HCT116 (cell line): ENCODE data around the gene GRK2. TPM values are rescaled to one million over a fixed set of nuclear protein-coding genes. Genes with fewer than 3 reads are reported as not detected.
A peak's percentile ranks its signal among the peaks of the same experiment; 100 is the strongest.

Source experiments
- ATAC-seq: fragments of 200-7000 bp; cut with Tn5 transposase; 2 replicates; pipeline ENCODE4 v1.9.1; 2020; ENCODE audit warnings: mild to moderate bottlenecking, moderate library complexity
- BruUV-seq: library from RNA; stranded (reverse); fragments of 400-500 nt; replicated peaks from 2 replicates; lab custom pipeline; 2021; lab: Mats Ljungman, UMichigan
- CTCF ChIA-PET: fragments of 300-600 bp; sonication (Branson Sonifier 250); formaldehyde crosslinking; loops from one replicate; lab custom pipeline; 2021; ENCODE audit warnings: antibody characterized with exemption; lab: Charles Lee
- POLR2A ChIA-PET: fragments of 300-600, 350-600 bp; sonication (Branson Sonifier 250); formaldehyde crosslinking; loops from one replicate; lab custom pipeline; 2021; ENCODE audit warnings: antibody characterized with exemption; lab: Charles Lee
- RAD21 ChIA-PET, 2 experiments: fragments of 300-600 bp; sonication (Branson Sonifier 250); formaldehyde crosslinking; loops; one replicate each; lab custom pipeline; 2023; ENCODE audit warnings: low total read pairs in 2 of 2; ENCODE audit not compliant: uncharacterized antibody in 2 of 2, unreplicated experiment in 2 of 2, low non-redundant PET in 1 of 2; lab: Charles Lee
- DNase-seq: peaks from one replicate; pipeline ENCODE4 v3.0.0-alpha.2; 2010; ENCODE audit warnings: low read depth, low spot score
- H2AFZ ChIP-seq: fragments of 200-600 bp; shearing (Covaris generic), sonication (generic); 2 replicates; pipeline ENCODE4 v1.6.1; 2017; ENCODE audit warnings: low read depth, mixed run types, mixed read lengths, antibody characterized with exemption, low read length; ENCODE audit not compliant: poor library complexity, severe bottlenecking
- H3K27ac ChIP-seq: 2 replicates; pipeline ENCODE4 v1.5.1; 2012; ENCODE audit warnings: low read depth, low read length
- H3K27me3 ChIP-seq: fragments of 200-600 bp; sonication (generic); 2 replicates; pipeline ENCODE4 v1.6.1; 2016; ENCODE audit warnings: mixed run types, low read length, mixed read lengths; ENCODE audit not compliant: insufficient read depth
- H3K36me3 ChIP-seq, 2 experiments: fragments of 200-500 bp in 1 of 2; fragments of 200-600 bp in 1 of 2; sonication (Bioruptor generic) in 1 of 2; sonication (generic) in 1 of 2; 2 replicates each; pipeline versions ENCODE4 v1.5.1 to v1.6.1; 2014 to 2016; ENCODE audit warnings: low read length in 2 of 2, inconsistent platforms in 1 of 2, mixed read lengths in 1 of 2, mixed run types in 1 of 2; ENCODE audit not compliant: insufficient read depth in 2 of 2, control insufficient read depth in 1 of 2
- H3K4me1 ChIP-seq, 2 experiments: fragments of 200-600 bp in 1 of 2; sonication (generic) in 1 of 2; 2 replicates each; pipeline versions ENCODE4 v1.5.1 to v1.6.1; 2012 to 2017; ENCODE audit warnings: low read length in 2 of 2, inconsistent platforms in 1 of 2, mild to moderate bottlenecking in 1 of 2, mixed read lengths in 1 of 2, mixed run types in 1 of 2, moderate library complexity in 1 of 2; ENCODE audit not compliant: insufficient read depth in 2 of 2, control insufficient read depth in 1 of 2
- H3K4me2 ChIP-seq: fragments of 200-600 bp; sonication (generic); 2 replicates; pipeline ENCODE4 v1.6.1; 2017; ENCODE audit warnings: mixed run types, low read length, mixed read lengths
- H3K4me3 ChIP-seq, 2 experiments: fragments of 200-600 bp in 1 of 2; sonication (generic) in 1 of 2; replicated peaks in 1 of 2; 2 replicates each; pipeline ENCODE4 v1.5.1; 2011 to 2016; ENCODE audit warnings: low read length in 2 of 2, control low read depth in 1 of 2, low read depth in 1 of 2, mild to moderate bottlenecking in 1 of 2, mixed read lengths in 1 of 2, mixed run types in 1 of 2
- H3K79me2 ChIP-seq: fragments of 200-600 bp; sonication (generic); 2 replicates; pipeline ENCODE4 v1.6.1; 2017; ENCODE audit warnings: mild to moderate bottlenecking, mixed run types, low read length, moderate library complexity, mixed read lengths; ENCODE audit not compliant: insufficient read depth
- H3K9ac ChIP-seq: fragments of 200-600 bp; sonication (generic); 2 replicates; pipeline ENCODE4 v1.6.1; 2016; ENCODE audit warnings: low read length, mixed read lengths
- H3K9me2 ChIP-seq: fragments of 200-600 bp; sonication (generic), shearing (Covaris generic); 2 replicates; pipeline ENCODE4 v1.6.1; 2017; ENCODE audit warnings: mixed run types, mild to moderate bottlenecking, moderate library complexity; ENCODE audit not compliant: insufficient read depth
- H3K9me3 ChIP-seq, 2 experiments: fragments of 200-500 bp in 1 of 2; fragments of 200-600 bp in 1 of 2; sonication (Bioruptor generic) in 1 of 2; sonication (generic) in 1 of 2; 2 replicates each; pipeline ENCODE4 v1.6.1; 2014 to 2017; ENCODE audit warnings: low read length in 2 of 2, mixed read lengths in 2 of 2, inconsistent platforms in 1 of 2, low read depth in 1 of 2, mild to moderate bottlenecking in 1 of 2, mixed run types in 1 of 2, moderate library complexity in 1 of 2; ENCODE audit not compliant: control insufficient read depth in 1 of 2, insufficient read depth in 1 of 2
- H4K20me1 ChIP-seq: fragments of 200-600 bp; sonication (generic), shearing (Covaris generic); 2 replicates; pipeline ENCODE4 v1.6.1; 2017; ENCODE audit warnings: mixed run types, mild to moderate bottlenecking, moderate library complexity; ENCODE audit not compliant: insufficient read depth
- ELF1 ChIP-seq: IDR thresholded peaks from 2 replicates; pipeline ENCODE4 v1.6.1; 2012; ENCODE audit warnings: low read depth, borderline replicate concordance
- POLR2AphosphoS5 ChIP-seq: IDR thresholded peaks from 2 replicates; pipeline ENCODE4 v1.6.1; 2011; ENCODE audit warnings: mild to moderate bottlenecking, low read depth, low read length, moderate library complexity
- RAD21 ChIP-seq: IDR thresholded peaks from 2 replicates; pipeline ENCODE4 v1.6.1; 2012; ENCODE audit warnings: low read depth, mild to moderate bottlenecking
- YY1 ChIP-seq: IDR thresholded peaks from 2 replicates; pipeline ENCODE4 v1.6.1; 2011; ENCODE audit warnings: low read length, low read depth, moderate library complexity, mild to moderate bottlenecking; ENCODE audit not compliant: insufficient replicate concordance; ENCODE audit errors: extremely low read depth
- intact Hi-C: fragments of 100-400 bp; cut with micrococcal nuclease; formaldehyde crosslinking; loops from 2 replicates; pipeline ENCODE4 v1.10.0; 2022
- total RNA-seq: library from RNA; stranded (reverse); gene quantifications from one replicate; pipeline ENCODE4 v1.2.1, GENCODE V29; 2021; ENCODE audit not compliant: unreplicated experiment
- TF ChIP-seq, protein P1 (sequence below): IDR thresholded peaks from 2 replicates; pipeline ENCODE4 v1.6.1; 2012
- TF ChIP-seq, protein P2 (sequence below), 3 experiments: fragments of 200-600 bp in 1 of 3; sonication (generic) in 1 of 3; IDR thresholded peaks in 2 of 3; conservative IDR thresholded peaks in 1 of 3; 2 replicates each; pipeline ENCODE4 v1.5.1; 2012 to 2017; ENCODE audit warnings: low read depth in 2 of 3, low read length in 2 of 3, antibody characterized with exemption in 1 of 3, borderline replicate concordance in 1 of 3, control low read depth in 1 of 3, mild to moderate bottlenecking in 1 of 3, mixed read lengths in 1 of 3, mixed run types in 1 of 3, moderate library complexity in 1 of 3; ENCODE audit not compliant: insufficient read depth in 1 of 3

Gene GRK2
- total RNA-seq, 1 experiment from 2014 or later = 83.0 TPM

DNA sequence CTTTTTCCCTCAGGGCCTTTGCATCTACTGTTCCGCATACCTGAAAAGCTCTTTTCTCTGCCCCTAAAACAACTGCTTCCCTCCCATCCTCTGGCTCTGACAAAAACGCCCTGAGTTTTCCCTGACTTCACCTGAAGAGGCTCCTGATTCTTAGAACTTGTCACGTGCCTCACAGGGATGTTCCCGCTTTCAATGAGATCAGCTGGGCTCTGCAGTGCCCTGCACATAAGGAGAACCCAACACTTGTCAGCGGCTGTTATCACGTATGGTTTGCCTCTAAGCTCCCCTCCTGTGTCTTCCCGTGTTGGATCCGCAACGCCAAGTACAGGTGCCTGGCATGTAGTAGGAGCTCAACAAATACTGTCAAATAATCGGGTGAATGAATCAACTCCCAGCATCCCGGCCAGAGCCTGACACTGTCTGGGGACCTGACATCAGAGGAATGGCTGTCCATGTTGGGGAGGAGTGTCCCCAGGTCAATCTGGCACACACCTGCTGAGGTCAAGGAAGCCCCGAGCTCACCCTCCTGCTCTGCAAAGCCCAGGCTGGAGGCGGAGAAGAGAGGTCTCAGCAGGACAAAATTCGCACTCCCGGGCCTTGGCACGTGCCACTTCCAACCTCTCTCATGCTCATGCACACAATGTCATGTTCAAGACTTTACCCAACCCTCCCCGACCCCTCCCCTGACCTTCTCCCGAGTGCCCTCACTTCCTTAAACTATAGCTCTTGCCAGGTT lies 4.2 kb upstream of the GRK2 start:
- ATAC-seq = peak; percentile 2
- TF ChIP-seq, protein P1, sequence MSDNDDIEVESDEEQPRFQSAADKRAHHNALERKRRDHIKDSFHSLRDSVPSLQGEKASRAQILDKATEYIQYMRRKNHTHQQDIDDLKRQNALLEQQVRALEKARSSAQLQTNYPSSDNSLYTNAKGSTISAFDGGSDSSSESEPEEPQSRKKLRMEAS = peak; percentile 54; the same call in 1 of the 2 replicates
- no peak for TF ChIP-seq POLR2AphosphoS5
- CTCF ChIA-PET = interaction anchor here (0.7 to 4.2 kb wide), 18 partner anchors 8 to 210 kb away, joined by 3 to 60 read pairs (median 4); no protein-coding TSS in a partner anchor
- no peaks in the 10 kb centered on the region for H4K20me1 ChIP-seq
- H3K27ac ChIP-seq = no peak overlapping the region
- H3K4me3 ChIP-seq = no peak overlapping the region
- intact Hi-C loops = loop anchor here (1.0 to 2.0 kb wide), 2 partner anchors 55 to 121 kb away; no protein-coding TSS in a partner anchor
- H3K9me3 ChIP-seq = no peaks in the 10 kb centered on the region
- RAD21 ChIA-PET = interaction anchor here (0.6 to 1.6 kb wide), 4 partner anchors 55 to 120 kb away, joined by 3 to 11 read pairs (median 4); no protein-coding TSS in a partner anchor
- peaks cover 6% of the 10 kb centered on the region for H3K79me2 ChIP-seq
- no peaks in the 10 kb centered on the region for H3K27me3 ChIP-seq
- POLR2A ChIA-PET = interaction anchor here (0.6 to 1.9 kb wide), 4 partner anchors 22 to 113 kb away, joined by 3 to 7 read pairs (median 4); no protein-coding TSS in a partner anchor
- H3K36me3 ChIP-seq = no peaks in the 10 kb centered on the region
- peaks cover 9 to 36% of the 10 kb centered on the region in 2 experiments; a peak in 3 of 4 replicates for H3K4me1 ChIP-seq
- DNase-seq = no peak
- no TSS peak for BruUV-seq
- peak overlapping the region; percentile 58 for H3K4me2 ChIP-seq
- no peaks in the 10 kb centered on the region for H3K9me2 ChIP-seq
- H3K9ac ChIP-seq = no peak overlapping the region
- H2AFZ ChIP-seq = no peak overlapping the region

DNA sequence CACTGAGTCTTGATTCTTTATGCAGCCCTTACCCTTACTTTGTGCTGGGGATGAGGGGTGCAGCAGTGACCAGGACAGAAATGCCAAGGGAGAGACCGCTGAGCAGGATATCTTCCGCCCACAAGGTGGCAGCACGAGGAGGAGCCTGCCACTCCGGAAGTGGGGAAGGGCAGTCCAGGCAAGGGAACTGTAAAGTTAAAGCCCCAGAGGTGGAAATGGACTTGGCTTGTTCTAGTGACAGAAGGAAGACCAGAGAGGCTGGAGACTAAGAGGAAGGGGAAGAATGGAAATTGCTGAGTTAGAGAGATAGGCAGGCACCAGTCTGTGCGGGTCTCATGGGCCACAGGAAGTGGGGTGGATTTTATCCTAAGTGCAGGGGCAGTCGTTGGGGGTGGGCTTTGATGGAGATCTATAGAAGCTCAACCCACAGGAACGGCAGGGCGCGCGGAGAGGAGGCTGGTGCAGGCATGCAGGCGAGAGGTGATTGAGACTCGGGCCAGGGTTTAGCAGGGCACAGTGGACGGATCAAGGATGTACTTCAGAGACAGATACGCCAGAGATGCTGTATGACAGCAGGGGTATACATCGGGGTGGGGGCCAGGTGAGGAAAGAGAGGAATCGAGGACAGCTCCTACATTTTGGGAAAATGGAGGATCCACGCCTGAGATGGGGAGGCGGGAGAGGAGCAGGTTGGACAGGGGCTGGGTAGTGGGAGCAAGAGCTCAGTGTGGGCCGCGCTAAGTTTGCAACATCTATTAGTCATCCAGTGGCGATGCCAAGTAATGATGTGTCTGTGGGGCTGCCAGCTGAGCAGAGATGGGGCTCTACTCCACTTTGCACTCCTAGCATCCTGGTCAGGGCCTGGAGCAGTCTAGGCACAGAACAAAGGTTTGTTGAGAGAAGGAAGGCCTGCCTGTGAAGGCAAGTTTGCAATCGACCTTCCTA lies 3.3 kb upstream of the GRK2 start:
- peaks cover 15% of the 10 kb centered on the region for H3K79me2 ChIP-seq
- BruUV-seq = no TSS peak
- H4K20me1 ChIP-seq = no peaks in the 10 kb centered on the region
- H3K27me3 ChIP-seq = no peaks in the 10 kb centered on the region
- H2AFZ ChIP-seq = no peak overlapping the region
- POLR2A ChIA-PET = interaction anchor here (1.9 kb wide), 1 partner anchor 54 kb away, joined by 7 read pairs; no protein-coding TSS in a partner anchor
- peaks cover 0 to 2% of the 10 kb centered on the region in 2 experiments; a peak in 1 of 4 replicates for H3K36me3 ChIP-seq
- RAD21 ChIA-PET = interaction anchor here in 1 of 2 experiments (1.2 kb wide), 1 partner anchor 55 kb away, joined by 4 read pairs; no protein-coding TSS in a partner anchor
- TF ChIP-seq RAD21 (peak; percentile 74), ELF1 (no peak; the same call in 1 of the 2 replicates), POLR2AphosphoS5 (peak; percentile 39; the same call in 1 of the 2 replicates), YY1 (peak; percentile 63)
- TF ChIP-seq, protein P2, sequence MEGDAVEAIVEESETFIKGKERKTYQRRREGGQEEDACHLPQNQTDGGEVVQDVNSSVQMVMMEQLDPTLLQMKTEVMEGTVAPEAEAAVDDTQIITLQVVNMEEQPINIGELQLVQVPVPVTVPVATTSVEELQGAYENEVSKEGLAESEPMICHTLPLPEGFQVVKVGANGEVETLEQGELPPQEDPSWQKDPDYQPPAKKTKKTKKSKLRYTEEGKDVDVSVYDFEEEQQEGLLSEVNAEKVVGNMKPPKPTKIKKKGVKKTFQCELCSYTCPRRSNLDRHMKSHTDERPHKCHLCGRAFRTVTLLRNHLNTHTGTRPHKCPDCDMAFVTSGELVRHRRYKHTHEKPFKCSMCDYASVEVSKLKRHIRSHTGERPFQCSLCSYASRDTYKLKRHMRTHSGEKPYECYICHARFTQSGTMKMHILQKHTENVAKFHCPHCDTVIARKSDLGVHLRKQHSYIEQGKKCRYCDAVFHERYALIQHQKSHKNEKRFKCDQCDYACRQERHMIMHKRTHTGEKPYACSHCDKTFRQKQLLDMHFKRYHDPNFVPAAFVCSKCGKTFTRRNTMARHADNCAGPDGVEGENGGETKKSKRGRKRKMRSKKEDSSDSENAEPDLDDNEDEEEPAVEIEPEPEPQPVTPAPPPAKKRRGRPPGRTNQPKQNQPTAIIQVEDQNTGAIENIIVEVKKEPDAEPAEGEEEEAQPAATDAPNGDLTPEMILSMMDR (IDR thresholded peaks at IDR 0.05 in 2 of 3, conservative IDR thresholded peaks at IDR 0.05 in 1 of 3; ENCODE audit: borderline replicate concordance in 1 of 3, insufficient read depth in 1 of 3, low read depth in 2 of 3, low read length in 2 of 3) = peak; percentile 83 to 94 (median 90)
- ATAC-seq = peak; percentile 76
- no peak overlapping the region for H3K4me3 ChIP-seq
- H3K9ac ChIP-seq = peak overlapping the region; percentile 29; the same call in 1 of the 2 replicates
- peak; percentile 39 for DNase-seq
- H3K9me3 ChIP-seq = no peaks in the 10 kb centered on the region
- H3K27ac ChIP-seq = peak overlapping the region; percentile 45
- H3K4me2 ChIP-seq = peak overlapping the region; percentile 58
- intact Hi-C loops = loop anchor here (1.0 to 2.0 kb wide), 2 partner anchors 54 to 120 kb away; no protein-coding TSS in a partner anchor
- H3K9me2 ChIP-seq = no peaks in the 10 kb centered on the region
- peaks cover 14 to 45% of the 10 kb centered on the region in 2 experiments; a peak in 3 of 4 replicates for H3K4me1 ChIP-seq
- CTCF ChIA-PET = interaction anchor here (0.5 to 4.2 kb wide), 10 partner anchors 8 to 209 kb away, joined by 3 to 60 read pairs (median 6); no protein-coding TSS in a partner anchor
